Stimulated activated CD4-positive, alpha-beta T cell treated with anti-CD3 and anti-CD28 coated beads, Interleukin-15, amount 100 ng/mL, for 1 hour (primary cell): ENCODE measurements around the gene LCN1.
"Not testable (repeated sequence)": the region's sequence is repeated elsewhere in the genome, so short reads cannot be mapped to it uniquely, and the experiment has no call there.

Experiments
- DNase-seq, 2 donors: peaks; one replicate each; pipeline ENCODE4 v3.0.0-alpha.2; 2020; ENCODE audit warnings: low read depth in 1 of 2, low spot score in 1 of 2

Gene LCN1

DNA sequence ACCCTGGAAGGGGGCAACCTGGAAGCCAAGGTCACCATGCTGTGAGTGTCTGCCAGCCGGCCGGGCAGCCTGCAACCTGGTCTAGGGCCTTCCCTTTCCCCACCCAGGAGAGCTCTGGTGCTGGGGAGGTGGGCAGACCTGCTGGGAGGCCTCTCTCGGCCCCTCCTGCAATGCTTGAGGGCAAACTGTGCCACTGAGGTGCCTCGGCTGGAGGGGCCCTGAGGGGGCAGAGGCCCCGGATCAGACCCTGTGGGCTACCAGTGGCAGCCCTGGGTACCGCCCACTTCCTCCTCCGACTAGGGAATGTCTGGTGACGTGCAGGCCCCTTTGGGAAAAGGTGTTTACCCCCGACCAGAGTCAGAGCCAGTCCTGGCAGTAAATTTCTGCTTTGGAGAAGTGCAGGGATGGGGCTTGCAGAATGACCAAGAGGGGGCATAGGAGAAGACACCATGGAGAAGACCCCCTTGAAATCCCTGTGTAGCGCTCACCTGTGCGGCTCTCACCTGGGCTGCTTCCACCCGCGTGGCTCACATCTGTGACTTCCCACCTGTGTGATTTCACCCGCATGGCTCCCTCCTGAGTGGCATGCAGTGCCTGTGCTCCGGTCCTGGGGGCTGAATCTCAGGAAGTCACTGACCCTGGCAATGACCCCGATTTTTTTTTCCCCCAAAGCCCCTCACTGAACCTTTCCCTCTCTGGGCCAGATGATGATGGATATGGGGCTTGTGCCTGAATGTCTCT, 1.1 kb downstream of the LCN1 start:
- no peak for DNase-seq

DNA sequence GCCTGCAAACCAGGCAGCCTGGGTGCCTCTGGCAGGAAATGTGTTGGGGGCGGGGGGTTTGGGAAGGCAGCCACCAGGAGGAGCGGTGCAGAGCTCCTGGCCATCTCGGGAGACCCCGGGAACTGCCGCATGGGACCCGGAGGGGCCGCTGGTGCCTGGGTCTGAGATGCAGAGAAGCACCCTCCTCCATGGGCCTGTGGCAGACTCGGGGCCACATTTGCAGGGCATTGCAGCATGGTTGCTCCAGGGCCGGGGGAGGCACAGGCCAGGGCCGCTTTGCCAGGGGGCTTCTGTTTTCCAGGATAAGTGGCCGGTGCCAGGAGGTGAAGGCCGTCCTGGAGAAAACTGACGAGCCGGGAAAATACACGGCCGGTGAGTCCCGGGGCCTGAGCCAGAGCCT, 1.7 kb downstream of the LCN1 start:
- no peak for DNase-seq

DNA sequence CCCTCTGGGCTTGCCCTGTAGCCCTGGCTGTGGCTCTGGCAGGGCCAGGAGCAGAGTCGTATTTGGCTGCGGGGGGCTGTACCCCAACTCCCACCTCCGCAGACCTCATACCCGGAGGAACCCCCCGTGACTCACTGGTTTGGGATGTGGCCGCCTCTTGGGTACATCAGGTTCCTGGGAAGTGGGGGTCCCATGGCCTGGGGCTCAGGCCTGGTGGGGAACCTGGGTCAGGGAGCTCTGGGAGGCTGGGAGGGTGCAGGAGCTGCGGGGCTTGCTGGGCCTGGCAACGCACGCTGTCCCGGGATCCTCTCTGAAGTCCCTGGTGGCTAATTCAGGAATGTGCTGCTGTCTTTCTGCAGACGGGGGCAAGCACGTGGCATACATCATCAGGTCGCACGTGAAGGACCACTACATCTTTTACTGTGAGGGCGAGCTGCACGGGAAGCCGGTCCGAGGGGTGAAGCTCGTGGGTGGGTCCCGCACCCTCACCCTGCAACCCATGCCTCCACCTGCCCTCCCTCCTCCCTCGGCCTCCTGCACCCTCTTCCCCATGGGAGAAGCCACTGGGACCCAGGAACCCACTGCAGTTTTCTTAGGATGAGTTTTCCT, 2.4 kb downstream of the LCN1 start:
- no peak for DNase-seq

DNA sequence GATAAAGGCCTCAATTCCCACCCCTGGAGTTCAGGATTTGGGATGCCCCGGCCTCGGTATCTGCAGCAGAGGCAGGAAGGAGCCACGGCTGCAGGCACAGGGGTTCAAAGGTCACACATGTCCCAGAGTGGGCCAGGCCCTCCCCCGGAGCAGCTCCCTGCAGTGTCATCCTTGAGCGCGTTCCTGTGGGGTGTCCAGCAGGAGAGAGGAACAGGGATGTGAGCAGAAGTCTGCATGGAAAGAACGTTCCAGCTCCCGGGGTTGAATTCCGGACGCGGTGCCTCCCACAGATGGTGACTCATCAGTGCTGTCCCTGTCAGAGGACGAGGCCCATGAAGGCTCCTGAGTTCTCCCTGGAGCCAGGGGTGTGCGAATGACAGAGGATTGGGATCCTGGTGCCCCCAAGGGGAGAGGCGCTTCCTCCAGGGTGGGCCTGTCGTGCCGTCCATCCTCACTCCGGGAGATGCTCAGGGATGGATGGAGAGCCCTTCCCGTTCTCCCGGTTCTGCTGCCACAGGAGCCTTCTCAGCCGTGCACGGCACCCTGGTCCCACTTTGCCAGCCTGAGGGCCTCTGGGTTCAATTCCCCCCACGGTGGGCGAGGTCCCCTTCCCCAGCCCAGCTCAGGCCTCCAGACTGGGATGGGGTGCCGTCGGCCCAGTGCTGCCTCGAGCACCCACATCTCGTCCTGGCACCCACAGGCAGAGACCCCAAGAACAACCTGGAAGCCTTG, 3.1 kb downstream of the LCN1 start:
- no peak for DNase-seq

DNA sequence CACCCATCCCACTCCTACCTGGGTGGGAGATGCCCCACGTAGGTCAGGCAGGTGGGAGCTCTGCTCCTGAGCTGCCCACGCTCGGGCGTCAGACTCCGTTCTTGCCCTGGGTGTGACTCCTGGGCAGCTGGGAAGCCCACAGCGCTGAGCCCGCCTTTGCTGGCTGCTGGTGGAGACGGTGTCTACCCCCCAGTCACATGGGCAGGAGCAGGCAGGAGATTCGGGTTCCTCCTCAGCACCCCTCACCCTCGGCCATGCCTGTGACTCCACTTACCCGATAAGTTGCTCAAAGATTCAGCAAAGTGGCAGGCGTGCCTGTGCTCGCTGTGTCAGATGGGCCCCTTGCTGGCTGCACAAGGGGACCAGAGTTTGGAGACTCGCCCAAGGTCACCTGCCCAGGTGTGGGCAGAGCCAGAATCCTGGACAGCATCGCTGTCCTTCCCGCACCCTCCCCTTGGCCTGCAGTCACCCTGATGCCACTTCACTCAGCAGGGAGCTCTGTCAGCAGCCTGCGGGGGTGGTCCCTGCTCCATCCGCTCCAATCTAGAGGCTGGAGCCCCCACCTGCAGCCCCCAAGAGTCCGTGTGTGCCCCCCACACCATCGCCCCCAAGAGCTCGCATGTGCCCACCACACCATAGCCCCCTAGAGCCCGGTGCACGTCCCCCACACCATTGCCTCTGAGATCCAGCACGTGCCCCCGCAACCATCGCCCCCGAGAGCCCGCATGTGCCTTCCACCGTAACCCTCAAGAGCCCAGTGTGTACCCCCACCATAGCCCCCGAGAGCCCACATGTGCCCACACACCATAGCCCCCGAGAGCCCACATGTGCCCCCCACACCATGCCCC, 4.2 kb downstream of the LCN1 start:
- no peak for DNase-seq

DNA sequence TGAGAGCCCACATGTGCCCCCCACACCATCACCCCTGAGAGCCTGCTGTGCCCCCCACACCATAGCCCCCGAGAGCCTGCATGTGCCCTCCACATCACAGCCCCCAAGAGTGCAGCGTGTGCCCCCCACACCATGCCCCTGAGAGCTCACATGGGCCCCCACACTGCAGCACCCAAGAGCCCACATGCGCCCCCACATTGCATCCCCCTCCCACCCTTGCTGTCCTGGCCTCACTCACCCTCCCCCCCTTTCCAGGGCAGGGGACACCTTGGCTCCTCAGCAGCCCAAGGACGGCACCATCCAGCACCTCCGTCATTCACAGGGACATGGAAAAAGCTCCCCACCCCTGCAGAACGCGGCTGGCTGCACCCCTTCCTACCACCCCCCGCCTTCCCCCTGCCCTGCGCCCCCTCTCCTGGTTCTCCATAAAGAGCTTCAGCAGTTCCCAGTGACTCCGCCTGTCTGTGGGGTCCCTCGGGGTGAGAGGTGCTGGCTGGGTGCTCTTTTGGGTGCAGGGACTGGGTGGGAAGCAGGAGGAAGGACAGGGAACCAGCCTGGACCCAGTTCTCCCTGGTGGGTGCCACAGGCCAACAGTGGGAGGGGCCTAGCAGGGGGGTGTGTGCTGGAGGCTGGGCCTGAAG, 5.0 kb downstream of the LCN1 start:
- DNase-seq = no peak

DNA sequence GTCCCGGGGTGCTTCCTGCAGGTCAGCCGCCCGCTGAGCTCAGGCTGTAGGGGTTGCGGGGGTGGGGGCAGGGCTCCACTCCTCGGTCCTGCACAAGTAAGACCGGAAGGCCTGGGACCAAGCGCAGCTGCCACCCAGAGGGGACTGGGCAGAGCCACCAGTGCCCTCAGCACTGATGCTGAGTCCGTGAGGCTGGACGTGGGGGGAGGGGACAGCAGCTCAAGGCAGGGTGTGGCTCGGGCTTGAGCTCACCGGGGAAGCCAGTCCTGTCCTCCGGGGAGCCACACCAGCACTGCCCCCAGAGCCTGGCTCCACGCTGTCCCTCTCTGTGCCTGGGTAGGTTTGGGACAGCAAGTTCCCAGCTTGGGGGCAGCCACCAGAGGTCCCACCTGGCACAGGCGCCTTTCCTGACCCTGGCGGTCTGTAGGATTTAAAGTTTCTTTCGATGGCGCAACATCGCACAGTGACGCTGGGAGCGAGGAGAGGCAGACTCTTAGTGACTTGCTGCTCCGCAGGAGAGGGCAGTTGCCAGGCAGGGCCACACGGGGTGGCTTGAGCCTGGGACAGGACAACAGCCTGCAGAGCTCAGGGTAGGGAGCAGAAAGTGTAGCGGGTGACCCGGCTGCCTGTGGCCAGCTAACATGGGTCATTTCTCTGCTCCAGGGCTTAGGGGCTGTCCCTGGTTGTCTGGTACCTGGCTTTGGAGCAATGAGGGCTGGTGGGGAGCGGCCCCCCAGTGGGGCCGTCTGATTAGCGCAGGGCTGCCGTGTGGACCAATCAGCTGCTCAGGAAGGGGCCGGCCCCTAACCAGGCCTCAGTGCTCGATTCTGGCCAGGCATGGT, 5.7 kb downstream of the LCN1 start:
- DNase-seq = no peak

DNA sequence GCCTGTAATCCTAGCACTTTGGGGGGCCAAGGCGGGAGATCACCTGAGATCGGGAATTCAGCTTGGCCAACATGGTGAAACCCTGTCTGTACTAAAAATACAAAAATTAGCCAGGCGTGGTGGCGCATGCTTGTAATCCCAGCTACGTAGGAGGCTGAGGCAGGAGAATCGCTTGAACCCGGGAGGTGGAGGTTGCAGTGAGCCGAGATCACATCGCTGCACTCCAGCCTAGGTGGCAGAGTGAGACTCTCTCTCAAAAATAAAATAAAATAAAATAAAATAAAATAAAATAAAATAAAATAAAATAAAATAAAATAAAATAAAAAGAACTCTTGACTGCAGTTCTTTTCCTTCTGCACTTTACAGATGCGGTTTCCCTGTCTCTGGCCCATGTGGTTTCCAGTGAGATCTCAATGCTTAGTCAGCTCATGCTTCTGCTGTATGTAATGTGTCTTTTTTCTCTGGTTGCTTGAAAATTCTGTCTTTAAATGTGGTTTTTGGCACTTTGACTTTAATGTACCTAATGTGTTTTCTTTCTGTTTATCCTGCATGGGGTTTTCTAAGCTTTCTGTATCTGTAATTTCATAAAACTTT, 7.7 kb downstream of the LCN1 start:
- DNase-seq = not testable (repeated sequence)

DNA sequence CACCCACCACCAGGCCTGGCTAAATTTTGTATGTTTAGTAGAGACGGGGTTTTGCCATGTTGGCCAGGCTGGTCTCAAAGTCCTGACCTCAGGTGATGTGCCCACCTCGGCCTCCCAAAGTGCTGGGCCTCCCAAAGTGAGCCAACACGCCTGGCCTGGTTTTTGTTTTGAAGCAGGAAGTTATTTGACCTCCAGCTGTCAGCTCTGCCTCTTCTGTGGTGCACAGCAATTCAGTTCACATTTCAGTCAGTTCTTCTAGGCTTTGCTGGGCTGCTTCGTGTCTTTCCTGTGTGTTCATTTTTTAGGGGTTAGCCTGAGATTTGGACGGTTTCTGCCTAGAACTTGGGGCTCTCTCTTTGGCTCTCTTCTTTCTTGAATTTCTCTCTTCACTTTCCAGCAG, 8.9 kb downstream of the LCN1 start:
- no peak for DNase-seq

DNA sequence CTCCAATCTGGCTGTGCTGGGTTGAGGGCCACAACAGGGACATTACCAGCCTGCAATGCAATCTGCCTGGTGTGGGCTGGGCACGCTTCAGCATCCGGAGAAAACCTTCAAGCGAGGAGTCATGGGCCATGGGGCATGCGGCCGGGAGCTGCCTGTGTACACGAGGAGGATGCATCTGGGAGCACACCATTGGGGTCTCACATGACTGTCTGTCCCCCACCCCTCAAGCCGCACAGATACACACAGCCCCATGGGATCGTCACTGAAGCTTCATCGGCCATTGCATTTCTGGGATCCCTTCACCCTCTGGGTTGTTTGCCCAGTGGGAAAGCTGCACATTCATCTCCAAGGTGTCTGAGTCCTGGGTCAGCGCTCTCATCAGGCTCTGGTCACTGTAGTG, 9.9 kb downstream of the LCN1 start:
- no peak for DNase-seq

DNA sequence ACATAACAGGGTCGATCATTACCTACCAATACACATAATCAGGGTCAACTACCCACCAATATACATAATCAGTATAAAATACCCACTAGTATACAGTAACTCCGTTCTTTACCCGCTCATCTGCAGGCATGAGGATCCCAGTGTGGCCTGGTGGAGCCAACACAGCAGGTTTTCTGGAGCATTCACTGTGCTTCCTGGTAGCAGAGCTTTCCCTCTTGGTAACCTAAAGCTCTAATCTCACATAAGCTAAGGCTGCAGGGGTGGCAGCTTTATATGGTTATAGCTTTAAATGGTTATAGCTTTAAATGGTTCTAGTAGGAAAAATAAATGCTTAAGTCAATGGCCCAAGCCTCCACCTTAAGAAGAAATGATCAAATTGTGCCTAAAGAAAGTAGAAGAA, 11.9 kb downstream of the LCN1 start:
- no peak for DNase-seq

DNA sequence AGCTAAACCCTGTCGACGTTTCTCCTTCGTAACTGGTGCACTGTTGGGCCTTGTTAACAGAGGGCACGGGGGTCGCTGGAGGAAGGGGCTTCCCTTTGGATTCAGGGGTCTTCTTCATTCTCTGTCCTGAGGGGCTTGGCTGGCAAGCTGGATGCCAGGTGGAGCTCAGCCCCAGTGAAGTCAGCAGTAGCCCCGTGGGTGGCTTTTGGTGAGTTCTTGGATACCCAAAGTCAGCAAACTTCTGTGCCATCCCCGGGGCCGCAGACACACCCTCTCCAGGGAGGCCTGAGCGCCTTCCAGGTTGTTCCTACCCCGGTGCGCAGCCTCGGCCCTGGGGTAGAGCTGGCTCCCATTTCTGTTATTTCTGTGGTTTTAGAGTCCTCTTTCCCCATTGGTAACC, 12.4 kb downstream of the LCN1 start:
- DNase-seq = no peak

DNA sequence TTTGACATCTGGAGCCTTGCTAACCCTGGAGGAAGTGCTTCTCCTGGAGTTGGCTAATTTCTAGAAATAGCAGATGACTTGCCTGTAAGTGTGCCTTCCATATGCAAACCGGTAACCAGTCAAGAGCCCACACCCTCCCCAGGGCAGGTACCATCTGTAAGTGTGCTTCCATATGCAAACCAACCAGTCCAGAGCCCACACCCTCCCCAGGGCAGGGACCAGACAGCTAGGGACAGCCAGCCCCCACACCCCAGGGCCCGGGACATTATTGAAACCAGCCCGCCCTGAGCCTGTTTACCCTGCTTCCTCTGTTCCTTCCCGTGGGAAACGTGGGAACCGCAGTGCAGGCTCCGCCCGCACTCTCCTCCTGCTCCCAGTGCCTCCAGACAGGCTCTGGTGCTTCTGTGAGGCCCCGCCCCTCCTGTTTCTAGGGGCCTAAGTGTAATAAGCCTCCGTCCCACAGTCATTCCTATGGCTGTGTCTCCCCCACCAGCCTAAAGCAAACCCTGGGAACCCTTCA, 13.0 kb downstream of the LCN1 start:
- DNase-seq = not testable (repeated sequence)

DNA sequence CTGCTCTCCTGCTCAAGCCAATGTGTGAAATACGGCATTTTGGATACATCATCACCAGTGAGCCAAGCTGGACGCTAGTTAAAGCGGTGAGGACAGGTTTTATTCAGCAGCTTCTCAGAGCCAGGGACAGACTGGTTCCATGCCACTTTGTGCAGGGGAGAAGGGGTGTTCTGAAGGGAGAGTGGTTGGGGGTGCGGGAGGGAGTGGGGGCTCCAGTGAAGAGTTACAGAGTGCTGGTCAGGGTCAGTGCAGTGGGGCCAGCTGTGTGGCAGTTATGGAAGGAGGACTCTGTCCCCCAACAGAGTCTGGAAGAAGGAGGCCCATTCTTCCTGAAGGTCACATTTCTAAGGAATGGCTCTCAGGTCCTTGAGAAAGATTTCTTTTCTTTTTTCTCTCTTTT, 13.6 kb downstream of the LCN1 start:
- not testable (repeated sequence) for DNase-seq

DNA sequence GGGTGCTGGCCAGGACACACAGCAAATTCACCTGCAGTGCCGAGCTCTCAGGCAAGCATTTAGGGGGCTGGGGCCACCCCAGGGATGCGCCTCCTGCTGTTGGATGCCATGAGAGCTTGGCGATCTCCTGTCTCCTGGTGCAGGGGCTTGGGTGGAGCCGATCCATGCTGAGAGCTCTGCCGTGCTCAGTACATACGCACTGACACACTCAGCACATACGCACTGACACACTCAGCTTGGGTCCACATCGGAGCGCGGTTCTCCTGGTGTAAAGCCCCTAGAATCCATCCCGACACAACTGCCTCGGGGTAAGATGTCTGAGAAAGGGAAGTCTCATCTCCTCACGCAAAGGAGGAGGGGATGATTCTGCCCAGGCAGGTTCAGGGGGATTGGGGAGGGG, 14.4 kb downstream of the LCN1 start:
- not testable (repeated sequence) for DNase-seq

DNA sequence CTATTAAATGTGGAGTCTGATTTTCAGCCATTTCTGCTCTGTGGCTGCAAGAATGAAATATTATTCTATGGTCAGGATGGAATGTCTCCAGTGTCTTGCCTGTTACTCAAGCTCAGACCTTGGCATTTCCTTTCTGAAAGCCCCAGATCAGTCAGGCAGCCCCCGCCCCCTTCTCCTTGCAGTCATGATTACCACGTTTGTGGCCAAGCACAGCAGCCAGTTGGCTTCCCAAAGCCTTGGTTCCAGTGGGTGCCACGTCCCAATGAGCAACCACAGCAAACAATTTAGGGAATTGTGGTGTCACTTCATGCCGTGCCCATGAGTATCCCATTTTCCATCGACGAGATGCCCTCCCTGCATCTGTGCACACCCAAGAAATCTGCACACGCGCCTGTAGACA, 15.0 kb downstream of the LCN1 start:
- DNase-seq = no peak

DNA sequence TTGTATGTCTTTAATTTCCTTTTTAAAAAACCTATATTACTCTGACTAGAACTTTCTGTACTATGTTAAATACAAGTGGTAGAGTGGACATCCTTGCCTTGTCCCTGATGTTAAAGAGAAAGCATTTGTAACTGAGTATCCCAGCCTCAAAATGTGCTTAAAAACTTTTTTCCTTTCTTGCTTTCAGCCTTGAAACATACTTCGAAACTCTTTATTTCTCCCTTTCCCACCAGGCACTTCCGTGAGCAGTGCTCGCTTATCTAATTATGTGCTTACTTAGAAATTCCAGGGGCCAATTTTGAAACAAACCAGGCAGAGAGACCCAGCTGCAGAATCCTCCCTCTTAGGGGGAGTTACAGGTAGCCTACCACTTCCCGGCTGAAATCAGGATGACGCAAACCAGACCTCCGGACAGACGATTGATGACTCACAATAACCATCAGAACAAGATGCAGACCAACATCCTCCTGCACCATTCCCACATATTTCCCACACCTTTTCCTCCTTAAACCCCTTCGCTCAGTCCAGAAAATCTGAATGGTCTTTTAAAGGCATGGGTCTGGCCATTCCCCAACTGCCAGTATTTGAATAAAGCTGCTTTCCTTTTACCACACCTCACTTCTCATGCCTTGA, 22.1 kb downstream of the LCN1 start:
- not testable (repeated sequence) for DNase-seq

DNA sequence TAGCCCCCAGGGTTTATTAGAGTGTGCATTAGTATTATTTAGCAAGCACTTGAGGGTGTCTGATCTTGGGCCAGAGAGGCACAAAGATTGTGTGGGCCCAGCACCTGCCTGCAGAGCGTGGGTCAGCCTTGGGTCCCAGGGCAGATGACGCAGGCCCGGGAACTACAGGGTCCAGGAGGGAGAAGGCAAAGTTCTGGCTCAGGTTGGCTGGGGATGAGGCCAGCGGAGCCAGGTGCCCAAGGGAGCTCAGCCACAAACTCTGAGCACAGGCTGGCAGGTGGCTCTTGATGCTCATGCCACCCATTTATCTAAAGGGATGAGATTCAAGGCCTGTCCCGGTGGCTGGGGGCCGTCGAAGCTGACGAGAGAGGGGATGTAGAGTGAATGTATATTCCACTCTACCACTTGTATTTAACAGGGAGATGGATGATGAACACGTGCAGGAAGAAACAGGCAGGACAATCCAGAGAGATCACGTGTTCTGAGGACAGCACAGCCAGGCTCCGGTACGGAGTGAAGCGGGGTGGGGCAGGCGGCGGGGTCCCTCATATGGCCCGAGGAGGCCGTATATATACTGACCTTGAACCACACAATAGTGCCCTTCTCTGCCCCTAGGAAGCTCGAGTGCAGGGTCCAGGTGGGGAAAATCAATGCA, 23.9 kb downstream of the LCN1 start:
- DNase-seq = no peak
